GM18505 (cell line): Measurements from ENCODE around the gene TTLL1.
"Not testable (repeated sequence)": the region's sequence is repeated elsewhere in the genome, so short reads cannot be mapped to it uniquely, and the experiment has no call there.

Experiments
- ATAC-seq: cut with Tn5 transposase; IDR thresholded peaks from one replicate; pipeline ENCODE4 v1.9.1; 2021; ENCODE audit not compliant: unreplicated experiment
- POLR2A ChIP-seq: IDR thresholded peaks from 4 replicates; pipeline ENCODE4 v1.6.1; 2011; ENCODE audit warnings: borderline replicate concordance; ENCODE audit not compliant: insufficient read depth, insufficient read length; ENCODE audit errors: extremely low read depth

TTLL1 gene

GRCh38 chr22:43118953-43119458 lies 29.8 kb upstream of the TTLL1 start:
- no peak for ATAC-seq
- TF ChIP-seq POLR2A: no peak

GRCh38 chr22:43118024-43118849 lies 29.0 kb upstream of the TTLL1 start:
- TF ChIP-seq POLR2A: no peak
- ATAC-seq: no peak

DNA sequence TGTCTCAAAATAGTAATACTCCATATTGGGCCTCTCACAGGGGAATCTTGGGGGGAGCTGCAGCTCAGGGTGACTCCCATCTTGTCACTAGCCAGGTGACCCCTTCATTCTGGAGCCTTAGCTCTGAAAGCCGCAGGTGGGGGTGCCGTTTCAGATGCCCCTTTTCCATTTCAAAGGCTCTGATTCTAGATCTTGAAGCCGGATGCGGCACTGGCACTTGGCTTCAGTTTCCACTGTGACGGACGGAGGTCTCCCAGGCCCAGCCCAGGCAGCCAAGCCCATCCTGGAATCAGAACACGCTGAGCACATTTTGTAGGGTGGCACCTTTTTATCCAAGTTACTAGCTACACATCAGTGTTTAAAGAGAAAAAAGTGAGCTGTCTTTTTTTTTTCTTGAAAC lies 27.7 kb upstream of the TTLL1 start:
- no peak for ATAC-seq
- TF ChIP-seq POLR2A: no peak

- no peak for TF ChIP-seq POLR2A
- no peak for ATAC-seq
Measured at GRCh38 chr22:43114958-43115357, 25.8 kb upstream of the TTLL1 start.

DNA sequence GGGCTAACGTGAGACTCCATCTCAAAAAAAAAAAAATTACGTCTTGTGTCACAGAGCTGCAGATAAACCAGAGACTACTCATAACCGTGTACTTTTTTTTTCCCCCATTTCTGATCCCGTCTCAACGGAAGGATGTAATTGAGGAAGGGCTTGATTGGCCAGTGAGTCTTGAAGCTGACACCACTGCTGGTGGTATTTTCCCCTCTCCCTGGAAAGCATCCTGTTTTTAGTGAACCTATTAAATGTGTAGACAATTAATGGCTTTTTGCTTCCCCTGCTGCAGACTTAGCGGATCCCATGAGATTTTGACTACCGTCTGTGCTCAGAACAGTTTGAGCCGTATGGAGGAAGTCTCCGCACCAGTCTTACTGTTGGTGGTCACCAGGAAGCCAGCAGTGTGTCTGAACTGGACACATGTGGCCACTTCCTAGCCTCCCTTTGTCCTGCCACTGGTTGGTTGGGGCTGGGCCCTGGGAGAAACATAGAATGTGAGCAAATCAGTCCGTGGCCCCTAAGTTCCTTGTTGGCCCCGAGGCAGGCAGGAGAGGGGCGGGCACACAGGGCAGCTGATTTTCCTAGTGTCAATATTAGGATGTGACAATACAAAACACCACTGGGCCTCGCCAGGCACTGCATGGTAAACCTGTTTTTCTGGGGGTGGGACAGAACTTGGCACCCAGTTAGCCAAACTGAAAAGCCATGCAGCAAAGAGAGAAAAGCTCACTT lies 24.5 kb upstream of the TTLL1 start:
- no peak for TF ChIP-seq POLR2A
- ATAC-seq: no peak

- peak; percentile 3 for TF ChIP-seq POLR2A
- ATAC-seq: no peak
Measured at GRCh38 chr22:43110927-43111623, 21.9 kb upstream of the TTLL1 start.

- peak; percentile 52 for TF ChIP-seq POLR2A
- no peak for ATAC-seq
Measured at GRCh38 chr22:43110444-43110926, 21.3 kb upstream of the TTLL1 start, which contains the start of gene BIK. BIK (plus strand) TSS chr22:43110750; CDS start chr22:43124023, 13,273 bp downstream.

DNA sequence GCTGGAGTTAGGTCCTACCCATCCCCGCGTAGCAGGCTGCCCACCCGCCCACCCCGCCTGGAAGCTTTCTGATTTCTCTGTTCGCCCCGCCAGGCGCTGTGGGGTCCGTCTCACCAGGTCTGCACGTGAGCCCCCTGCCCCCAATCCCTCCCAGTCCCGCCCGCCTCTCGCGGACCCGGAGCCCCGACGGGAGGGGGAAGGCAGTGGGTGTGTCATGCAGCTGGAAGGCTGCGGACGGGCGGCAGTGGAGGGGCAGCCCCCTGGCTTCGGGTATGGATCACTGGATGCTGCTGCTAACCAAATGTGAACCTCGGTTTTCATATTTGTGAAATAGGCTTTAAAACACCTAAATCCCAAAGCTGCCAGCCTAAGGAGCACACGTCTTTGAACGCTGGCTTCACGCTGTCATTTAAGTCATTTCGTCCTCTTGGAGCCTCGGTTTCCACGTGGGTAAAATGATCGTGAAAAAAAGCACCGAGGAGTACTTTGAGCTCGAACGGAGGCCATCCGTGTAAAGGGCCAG lies 20.8 kb upstream of the TTLL1 start:
- TF ChIP-seq POLR2A: no peak
- ATAC-seq: no peak

DNA sequence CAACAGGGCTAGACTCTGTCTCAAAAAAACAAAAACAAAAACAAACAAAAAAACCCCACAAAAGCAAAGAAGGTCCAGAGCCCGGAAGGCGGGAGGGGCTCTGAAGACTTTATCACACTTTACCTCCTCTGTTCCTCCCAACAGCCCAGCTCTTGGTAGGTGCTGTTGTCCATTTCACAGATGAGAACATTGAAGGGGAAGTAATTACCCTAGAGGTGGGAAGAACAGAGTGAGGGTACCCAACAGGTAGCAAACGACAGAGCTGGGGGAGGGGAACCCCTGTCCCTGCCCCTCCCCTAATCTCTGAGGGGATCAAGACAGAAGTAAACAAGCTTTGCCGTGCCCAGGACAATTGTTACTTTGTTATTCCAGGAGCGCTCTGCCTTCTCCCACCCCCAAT lies 20.3 kb upstream of the TTLL1 start:
- no peak for TF ChIP-seq POLR2A
- no peak for ATAC-seq

GRCh38 chr22:43106302-43106701 lies 17.1 kb upstream of the TTLL1 start:
- no peak for ATAC-seq
- TF ChIP-seq POLR2A: no peak

GRCh38 chr22:43104950-43105349 lies 15.8 kb upstream of the TTLL1 start:
- ATAC-seq: not testable (repeated sequence)

DNA sequence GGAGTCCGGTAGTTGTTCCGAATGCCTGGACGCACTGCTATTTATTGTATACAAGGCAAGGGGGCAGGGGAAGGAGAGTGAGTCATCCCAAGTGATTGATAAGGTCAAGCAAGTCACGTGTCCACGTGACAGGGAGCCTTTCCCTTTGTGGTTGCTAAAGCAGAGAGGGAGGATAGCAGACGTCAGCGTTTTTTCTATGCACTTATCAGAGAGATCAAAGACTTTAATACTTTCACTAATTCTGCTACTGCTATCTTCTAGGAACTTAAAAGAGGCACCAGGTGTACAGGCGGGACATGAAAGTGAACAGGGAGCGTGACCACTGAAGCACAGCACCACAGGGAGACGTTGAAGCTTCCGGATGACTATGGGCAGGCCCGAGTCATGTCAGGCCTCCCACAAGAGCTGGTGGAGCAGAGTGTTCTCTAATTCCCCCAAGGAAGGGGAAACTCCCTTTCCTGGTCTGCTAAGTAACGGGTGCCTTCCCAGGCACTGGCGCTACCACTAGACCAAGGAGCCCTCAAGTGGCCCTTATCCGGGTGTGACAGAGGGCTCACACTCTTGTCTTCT lies 14.9 kb upstream of the TTLL1 start:
- ATAC-seq: not testable (repeated sequence)

DNA sequence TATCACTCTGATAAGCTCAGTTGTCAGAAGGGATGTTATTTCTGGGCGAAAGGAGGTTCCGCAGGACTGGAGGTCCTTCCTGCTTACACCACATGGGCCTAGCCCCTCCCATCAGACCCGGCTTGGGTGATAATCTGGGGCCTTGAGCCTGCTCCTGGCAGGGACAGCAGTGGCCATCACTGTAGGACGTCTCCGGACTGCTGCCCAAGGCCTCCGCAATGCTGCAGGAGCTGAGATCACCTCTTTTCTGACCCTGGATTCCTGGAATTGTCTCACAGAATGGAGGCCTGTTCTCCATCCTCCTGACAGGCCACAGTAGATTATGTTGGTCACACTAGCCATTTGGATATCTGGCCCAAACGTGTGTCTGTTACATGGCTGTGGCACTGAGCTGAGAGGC lies 12.1 kb upstream of the TTLL1 start:
- ATAC-seq: no peak
- no peak for TF ChIP-seq POLR2A

DNA sequence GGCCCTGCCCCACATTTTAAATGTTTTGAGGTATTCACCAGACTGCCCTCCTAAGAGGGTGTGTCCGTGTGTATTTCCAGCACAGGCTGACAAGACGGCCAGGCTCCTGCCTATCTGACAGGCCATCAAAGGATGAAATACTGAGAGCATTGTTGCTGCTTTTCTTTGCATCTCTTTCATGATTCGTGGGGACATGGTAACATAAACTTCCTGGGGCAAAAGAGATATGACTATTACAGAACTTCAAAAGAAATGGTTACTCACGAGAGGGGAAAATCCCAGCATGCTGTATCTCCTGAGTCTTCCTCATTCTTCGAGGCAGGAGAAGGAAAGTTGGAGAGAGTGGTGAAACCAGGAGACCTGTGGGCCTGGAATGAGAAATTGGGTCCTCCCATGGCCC lies 11.0 kb upstream of the TTLL1 start:
- ATAC-seq: no peak
- no peak for TF ChIP-seq POLR2A

DNA sequence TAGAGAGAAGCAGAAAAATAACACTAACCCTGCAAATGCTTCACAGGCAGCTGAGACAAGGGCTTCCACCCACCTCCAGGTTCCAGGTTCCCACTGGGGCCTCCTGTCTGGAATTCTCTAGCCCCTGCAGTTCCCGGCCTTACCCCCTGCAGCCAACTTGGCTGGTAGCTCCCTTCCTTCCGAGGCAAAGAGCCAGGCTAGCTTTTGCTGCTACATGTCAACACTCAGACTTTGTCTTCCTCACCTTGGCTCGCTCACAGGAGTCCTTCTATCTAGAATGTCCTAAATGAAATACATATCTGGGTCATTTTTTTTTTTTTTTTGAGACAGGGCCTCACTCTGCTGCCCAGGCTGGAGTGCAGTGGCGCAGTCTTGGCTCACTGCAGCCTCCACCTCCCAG lies 9.9 kb upstream of the TTLL1 start:
- no peak for TF ChIP-seq POLR2A
- no peak for ATAC-seq
